ENCODE measurements around the gene LRBA.

DNA sequence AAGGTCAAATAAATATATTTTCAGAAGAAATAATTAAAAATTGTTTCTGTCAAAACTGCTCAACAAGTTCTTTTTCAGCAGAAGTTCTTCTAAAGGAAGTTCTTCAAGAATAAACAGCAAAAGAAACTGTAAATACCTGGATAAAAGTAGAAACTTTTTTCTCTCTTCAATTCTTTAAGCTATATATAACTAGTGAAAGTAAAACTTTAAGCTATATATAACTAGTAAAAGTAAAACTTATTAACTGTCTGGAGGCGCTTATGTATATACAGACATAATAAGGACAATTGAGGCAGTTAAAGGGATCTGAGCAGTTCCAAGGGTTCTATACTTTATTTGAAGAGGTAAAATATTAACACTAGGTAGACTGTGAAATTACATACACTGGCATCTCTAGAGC, 126.9 kb downstream of the LRBA start:
- TF ChIP-seq, protein P1, sequence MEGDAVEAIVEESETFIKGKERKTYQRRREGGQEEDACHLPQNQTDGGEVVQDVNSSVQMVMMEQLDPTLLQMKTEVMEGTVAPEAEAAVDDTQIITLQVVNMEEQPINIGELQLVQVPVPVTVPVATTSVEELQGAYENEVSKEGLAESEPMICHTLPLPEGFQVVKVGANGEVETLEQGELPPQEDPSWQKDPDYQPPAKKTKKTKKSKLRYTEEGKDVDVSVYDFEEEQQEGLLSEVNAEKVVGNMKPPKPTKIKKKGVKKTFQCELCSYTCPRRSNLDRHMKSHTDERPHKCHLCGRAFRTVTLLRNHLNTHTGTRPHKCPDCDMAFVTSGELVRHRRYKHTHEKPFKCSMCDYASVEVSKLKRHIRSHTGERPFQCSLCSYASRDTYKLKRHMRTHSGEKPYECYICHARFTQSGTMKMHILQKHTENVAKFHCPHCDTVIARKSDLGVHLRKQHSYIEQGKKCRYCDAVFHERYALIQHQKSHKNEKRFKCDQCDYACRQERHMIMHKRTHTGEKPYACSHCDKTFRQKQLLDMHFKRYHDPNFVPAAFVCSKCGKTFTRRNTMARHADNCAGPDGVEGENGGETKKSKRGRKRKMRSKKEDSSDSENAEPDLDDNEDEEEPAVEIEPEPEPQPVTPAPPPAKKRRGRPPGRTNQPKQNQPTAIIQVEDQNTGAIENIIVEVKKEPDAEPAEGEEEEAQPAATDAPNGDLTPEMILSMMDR (IDR thresholded peaks at IDR 0.05), result no peak
- TF ChIP-seq POLR2A (IDR thresholded peaks at IDR 0.05), result no peak
- TF ChIP-seq POLR2AphosphoS5 (IDR thresholded peaks at IDR 0.05), result no peak
